Stimulated activated CD4-positive, alpha-beta T cell treated with anti-CD3 and anti-CD28 coated beads, Interleukin-1b, Interleukin-23, amount 100 ng/mL, for 24 hours (primary cell): Measurements from ENCODE around the gene SNX30.

ENCODE experiments used
- DNase-seq, 4 experiments: peaks; one replicate each; pipeline ENCODE4 v3.0.0-alpha.2; 2020; ENCODE audit warnings: low read depth in 4 of 4, low spot score in 1 of 4

SNX30 gene

DNA sequence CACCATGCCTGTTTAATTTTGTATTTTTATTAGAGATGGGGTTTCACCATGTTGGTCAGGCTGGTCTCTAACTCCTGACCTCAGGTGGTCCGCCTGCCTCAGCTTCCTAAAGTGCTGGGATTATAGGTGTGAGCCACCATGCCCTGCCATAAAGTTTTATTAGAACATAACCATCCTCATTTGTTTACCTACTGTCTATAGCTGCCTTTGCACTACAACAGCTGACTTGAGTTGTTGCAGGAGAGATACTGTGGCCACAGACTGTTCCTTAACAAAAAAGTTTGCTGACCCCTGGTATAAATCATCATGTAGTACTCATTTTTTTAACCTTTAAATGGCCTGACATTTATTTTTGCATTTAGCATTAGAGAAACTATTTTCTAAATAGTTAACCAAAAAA is 31.7 kb downstream of the SNX30 start:
- DNase-seq: no peak

DNA sequence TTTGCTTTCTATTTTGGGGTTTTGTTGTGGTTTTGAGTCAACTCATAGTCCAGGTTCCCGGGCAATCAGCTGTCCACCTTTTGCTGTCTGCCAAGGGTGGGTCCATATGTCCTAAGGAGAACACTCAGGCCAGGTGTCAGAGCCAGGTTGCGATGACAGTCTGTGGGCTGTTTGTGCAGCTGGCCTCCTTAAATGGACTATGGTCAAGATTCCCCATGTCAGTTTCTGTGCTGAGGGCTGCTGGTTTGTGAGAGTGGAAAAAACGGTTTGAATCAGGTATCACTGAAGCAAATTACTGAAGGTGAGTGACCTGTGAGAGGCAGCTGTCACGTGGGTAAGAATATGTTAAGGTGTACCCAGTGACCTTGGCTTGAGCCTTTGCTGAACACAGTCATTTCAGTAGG is 33.0 kb downstream of the SNX30 start:
- no peak for DNase-seq

DNA sequence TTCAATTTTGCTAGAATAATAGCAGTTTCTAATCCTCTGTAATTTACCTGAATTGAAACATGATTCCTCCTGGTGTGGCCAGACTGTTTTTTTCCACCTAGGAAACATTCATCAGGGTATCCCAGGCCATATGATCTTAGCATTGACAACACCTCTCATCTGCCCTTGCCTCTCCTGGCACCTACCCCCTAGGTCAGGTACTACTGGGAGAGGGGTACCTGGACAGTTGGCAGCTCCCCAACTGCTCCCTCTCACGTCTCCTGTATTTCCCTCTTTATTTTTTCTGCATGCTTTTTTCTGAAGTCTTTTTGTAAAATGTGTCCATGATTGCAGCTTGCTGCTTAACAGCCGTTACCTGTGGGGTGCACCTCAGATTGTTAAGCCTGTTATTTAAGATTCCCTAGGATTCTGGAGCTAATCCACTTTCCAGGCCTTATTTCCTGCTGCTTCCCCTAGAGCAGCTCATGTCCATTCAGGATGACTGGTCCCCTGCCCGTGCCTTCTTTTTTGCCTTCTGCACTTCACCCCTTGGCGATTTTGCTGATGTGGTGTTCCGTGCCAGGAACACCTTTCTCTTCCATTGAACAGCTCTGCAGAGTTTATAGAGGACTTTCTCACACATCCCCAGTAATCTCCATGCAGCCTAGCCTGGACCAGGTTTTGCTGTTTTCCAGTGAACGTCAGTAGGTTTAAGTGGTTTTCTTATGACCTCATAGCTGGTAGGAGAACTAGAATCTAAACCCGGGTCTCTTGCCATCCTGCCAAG is 33.6 kb downstream of the SNX30 start:
- DNase-seq: no peak

DNA sequence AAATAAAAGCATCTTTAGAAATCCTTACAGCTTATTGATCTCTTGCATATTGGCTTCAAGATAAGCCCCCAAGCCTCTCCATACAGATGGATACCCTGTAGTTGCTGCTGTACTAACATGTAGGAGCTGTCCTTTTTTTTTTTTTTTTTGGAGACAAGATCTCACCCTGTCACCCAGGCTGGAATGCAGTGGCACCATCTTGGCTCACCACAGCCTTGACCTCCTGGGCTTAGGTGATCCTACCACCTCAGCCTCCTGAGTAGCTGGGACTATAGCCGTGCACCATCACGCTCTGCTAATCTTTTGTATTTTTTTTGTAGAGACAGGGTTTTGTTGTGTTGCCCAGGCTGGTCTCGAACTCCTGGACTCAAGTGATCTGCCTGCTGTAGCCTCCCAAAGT is 35.4 kb downstream of the SNX30 start:
- DNase-seq: no peak

DNA sequence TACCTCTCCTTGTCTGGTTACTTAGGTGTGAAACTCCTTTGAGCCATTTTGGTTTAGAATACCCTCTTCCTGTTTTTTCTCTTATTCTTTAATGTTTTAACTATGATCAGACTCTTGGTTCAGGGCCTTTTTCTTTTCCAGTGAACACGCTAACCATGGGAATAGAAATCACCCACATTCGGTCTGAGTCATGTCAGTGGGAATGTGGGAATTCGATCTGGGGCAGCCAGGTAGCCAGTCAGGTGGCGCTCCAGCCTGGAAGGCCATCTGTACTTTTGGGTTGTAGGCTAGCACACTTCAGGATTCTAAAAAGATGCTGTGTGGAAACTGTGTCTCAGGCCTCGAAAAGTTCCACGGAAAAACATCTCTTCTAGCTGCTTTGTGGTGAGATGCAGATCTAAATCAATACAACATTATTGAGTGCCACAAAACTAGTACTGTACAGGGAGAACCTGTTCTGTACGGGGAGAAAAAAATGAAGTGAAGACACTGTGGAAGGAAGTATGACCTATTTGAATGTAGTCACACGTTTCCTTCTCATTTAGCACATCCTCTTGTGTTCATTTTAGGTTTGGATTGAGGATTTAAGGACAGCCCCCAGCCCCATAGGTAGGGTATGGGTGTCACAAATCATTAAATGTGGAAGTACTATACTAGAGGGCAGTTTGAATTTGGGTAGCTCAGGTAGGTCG is 36.4 kb downstream of the SNX30 start:
- DNase-seq: no peak

DNA sequence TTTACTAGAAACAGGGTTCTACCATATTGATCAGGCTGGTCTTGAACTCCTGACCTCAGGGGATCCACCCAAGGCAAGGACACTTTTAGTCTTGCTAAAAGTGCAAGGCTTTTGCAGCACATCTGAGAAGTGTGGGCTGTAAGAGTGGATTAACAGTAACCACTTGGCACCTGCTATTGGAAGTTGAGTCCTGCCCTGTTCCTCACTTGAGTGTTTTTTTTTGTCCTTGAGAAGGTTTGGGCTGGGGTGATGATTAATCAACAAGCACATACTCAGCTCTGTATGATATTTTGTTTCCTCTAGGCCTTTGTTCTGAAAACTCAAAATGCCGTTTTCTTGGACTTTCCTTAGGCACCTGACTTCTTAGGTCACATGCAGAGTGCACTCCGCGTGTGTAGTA is 37.4 kb downstream of the SNX30 start:
- DNase-seq: no peak

DNA sequence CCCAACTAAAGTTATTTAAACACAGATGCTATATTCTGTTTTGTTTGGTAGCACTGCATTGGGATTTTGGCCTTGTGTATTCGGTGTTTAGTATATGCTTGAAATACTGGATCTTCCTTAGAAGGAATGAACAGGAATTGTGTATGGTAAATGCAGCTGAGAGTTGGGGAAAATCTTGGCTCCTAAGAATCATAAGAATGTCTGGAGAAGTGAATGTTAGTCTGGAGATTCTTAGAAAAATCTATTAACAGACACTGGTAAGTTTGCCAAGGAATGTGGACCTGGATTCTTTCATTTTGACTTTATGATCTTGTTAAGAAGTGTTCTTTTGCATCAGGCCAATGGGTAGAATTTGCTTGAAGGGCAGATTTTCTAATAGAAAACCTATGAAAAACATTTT is 38.9 kb downstream of the SNX30 start:
- no peak for DNase-seq

DNA sequence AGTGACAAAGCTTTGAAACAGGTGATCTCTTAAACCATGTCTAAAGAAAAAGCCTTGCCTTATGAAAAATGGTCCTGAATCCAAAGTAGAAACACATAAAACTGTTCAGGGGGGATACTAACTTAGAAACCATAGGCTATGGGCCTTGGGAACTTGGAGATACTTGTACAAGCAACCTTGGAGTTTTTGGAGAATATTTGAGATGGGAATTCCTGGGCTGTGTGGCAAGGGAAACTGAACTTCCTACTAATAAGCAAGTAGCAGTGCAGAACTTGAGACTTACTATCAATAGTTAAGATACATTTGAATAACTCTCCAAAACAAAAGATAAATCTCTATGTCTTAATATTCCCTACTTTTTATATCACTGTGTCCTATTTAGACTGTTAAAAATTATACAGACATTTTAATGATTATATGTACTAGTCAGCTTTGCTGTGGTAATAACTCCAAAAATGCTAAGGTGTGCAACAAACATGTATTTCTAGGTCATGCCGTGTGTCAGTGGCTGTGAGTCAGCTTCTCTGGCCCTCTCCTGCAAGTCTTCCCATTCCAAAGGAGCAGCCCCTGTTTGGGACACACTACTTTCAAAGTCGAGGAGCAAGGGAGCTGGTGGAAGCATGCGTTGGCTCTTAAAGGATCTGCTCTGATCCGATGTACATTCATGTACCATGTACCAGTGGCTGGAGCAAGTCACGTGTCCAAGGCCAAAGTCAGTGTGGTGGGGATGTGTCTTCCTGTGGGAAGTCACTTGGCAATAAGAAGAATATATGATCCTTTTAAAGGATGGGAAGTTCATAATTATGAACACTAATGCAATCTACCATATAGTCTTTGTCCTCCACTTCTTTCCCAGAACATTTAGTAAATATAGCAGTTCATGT is 39.6 kb downstream of the SNX30 start:
- DNase-seq: no peak

DNA sequence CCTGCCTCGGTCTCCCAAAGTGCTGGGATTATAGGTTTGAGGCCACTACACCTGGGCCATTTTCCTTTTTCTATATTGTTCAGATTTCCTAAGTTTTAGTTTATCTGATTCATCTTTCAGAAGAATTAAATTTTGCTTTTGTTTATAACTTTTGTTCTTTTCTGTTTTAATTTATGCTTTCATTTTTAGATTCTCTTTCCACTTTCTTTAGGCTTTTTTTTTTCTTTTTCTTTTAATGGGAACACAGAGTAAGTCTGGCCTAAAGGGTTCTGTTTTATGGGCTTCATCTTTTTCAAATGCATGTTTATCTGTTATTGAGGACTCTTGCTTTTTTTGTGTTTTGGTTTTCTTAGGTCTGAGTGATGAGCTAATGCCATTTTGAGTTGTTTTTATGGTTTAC is 42.1 kb downstream of the SNX30 start:
- DNase-seq: no peak

DNA sequence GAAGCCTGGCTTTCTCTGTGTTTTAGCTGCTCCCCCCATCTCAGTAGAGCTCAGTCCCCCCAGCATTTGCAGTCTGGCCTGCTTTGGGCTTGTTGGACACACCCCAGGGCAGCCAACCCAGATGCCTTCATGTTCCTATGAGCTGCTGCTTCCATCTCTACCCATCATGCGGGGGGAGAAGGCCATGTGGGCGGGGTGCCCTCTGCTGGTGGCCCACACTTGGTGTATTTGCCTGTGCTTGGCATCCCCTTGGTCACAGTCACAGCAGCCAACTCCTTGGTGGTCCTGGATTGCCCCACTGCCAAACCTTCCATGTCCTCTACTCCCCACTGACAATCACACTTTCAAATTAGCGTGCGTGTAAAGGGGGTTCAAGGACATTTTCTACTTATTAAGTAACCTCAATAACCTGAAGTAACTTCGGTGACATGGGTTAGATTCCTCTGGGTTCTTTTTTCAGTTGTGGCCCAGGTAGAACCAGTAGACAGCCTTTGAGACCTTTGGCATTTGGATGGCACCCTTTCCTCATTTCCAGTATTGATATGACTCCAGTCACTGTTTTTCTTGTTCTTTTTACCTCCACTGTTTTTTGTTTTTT is 42.8 kb downstream of the SNX30 start:
- peak; percentile 55 to 72 (median 68) for DNase-seq

DNA sequence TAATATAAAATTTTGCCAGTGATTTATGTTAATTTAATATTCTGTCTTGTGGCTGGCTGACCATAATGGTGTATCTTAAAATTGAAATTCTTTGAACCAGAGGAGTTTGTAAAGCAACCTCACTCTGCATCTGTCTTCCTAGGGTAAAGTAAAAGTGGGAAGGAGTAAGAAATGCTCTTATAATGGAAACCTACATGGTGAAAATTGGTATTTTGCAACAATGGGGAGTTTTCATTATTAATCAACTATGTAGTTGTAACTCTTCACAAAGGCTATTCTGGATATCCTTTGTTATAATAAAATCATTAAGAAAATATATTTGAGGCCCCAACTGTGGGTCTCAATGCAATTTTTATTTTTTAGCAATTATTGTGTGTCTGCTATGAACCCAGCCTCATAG is 44.2 kb downstream of the SNX30 start:
- DNase-seq: no peak

DNA sequence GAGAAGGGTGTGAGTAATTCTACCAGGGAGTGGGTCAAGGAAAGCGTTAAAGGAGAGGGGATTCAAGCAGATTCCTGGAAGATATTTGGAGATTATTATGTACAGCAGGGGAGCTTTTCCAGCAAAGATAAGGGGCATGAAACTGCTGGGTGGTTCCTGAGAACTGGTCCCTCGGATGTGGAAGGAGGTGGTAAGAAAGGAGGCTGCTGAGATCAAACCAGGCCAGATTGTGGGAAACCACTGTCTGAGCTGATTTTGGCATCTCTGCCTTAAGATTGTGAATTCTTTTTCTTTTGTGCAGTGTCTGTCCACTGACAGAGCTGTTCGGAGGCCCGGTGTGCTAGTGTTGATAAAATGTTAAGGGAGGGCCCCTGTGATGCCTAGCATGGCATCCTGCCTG is 45.4 kb downstream of the SNX30 start:
- DNase-seq: no peak

DNA sequence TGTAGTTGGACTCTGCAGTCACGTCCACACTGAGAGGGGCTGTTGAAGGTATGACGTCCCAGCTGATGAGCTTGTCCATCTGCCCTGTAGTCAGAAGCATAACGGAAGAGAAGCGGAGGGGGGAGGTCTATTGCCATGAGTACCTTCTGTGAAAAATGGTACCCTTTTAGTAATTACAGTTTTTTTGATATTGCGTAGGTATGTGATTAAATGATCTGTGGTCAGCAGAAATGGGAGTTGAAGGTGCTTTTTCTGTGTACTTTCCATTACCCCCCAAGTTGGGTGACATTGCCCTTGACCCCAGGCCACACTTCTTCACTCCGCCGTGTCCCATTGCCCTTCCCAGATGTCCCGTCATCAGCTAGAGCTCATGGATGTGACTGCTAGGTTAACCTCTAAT is 45.9 kb downstream of the SNX30 start:
- DNase-seq: no peak

DNA sequence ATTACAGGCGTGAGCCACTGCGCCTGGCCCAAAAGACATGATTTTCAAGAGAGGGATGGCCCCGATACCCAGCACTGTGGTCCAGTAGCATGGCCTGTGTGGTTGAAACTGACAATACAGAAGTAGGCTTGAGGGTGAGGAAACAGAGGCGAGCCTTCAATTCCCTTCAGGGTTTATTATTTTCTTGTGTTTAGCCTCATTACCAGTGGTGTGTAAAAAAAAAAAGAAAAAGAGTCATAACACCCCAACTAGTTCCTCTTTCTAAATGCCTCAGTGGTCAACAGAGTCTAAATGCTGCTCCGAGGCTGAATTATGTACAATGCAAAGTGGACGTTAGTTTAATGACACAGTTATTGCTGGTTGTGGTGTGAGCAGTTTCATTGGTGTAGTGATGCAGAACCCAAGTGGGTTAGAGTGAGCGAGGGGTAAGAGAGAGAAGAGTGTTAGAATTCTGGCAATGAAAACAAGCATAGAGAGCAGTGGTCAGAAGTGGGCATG is 58.8 kb downstream of the SNX30 start:
- no peak for DNase-seq

DNA sequence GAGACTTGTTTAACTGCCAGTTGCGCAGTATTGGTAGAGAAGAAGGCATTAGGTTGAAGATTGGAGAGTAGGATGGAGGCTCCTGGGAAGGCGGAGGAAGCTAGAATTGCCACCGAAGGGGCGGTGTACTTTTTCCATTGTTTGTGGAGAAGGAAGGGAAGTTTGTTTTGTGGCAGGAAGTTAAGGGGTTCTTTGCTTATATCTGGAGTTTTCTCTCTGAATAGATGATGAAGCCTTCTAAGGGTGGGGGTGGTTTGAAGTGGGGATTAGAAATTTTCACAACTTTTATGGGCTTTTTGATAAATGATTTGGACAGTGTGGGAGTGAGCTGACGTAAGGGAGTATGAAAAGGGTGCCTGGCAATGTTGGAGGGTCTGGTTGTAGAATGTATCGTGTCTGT is 59.3 kb downstream of the SNX30 start:
- no peak for DNase-seq

DNA sequence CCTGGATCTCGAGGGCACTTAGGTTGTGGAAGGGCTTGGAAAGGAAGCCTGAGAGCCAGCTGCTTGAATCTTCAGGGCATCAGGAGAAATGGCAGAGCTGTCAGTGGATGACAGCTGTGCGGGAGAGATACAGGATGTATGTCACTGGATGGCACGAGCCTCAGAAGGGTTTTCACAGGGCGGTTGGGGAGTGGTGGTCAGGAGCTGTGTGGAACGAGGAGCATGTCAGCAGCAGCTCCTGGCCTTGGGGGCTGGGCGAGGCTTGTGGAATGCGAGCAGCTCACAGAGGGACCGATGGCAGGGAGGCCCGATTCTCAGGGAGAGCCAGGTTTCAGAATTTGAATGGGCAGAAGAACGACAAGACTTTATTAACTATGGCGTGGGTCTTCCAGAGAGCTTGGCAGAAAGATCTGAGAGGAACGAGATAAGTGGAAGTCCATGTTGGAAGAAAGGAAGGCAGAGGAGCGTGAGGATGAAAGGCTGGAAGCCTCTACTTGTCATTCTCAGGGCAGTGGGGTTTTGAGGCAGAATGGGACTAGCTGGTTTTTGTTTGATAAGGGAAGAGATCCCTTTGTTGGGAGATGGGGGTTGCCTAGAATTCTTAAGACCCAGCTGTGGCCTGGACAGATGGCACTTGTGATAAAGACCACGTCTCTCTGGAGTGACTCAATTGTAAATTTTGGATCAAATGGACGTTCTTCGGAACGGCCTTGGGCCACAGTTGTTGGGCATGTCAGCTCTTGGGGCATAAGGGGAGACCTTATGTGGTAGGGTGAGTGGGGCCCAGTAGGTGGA is 60.3 kb downstream of the SNX30 start:
- DNase-seq: no peak

DNA sequence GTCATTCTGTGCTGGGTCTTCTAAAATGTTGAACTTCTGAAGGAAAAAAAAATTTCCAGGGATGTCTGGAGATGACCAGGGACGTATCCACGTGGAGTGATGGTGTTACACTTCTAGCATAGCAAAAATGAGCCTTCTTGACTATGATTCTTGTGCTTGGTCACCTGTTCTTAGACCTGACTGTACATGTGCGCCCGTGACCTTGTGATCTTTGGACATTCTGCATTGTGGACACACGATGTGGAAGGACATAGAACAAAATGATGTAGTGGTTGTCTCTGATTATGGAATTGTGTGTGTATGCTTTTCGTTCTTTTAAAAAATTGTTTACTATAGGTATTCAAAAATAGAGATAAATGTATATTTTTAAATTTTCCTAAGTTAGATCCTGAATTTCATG is 61.0 kb downstream of the SNX30 start:
- no peak for DNase-seq

DNA sequence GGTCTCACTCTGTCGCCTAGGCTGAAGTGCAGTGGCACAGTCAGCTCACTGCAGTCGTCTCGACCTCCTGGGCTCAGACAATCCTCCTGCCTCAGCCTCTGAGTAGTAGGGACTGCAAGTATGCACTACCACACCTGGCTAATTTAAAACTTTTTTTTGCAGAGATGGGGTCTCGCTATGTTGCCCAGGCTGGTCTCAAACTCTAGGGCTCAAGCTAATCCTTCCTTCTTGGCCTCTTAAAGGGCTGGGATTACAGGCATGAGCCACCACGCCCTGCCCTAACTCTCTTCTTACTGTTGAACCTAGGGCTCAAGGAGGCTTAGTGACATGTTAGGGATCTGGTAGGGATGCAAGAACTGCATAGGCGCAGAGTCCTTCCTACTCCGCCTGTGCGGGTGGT is 65.3 kb downstream of the SNX30 start:
- no peak for DNase-seq

DNA sequence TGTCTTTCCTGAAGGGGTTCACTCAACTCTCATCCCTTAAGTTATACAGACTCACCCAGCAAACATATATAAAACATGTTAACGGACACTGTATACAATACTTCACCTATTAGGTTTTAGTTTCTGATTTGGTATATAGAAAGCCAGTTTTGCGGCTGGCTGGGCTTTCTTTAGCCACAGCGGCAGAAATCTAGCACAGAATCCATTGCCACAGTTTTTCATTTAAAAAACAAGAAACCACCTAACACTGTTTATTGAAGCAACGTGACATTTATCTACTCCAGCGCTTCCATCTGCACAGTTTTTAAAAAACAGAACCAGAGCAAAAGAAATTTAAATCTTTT is 67.3 kb downstream of the SNX30 start:
- DNase-seq: no peak

DNA sequence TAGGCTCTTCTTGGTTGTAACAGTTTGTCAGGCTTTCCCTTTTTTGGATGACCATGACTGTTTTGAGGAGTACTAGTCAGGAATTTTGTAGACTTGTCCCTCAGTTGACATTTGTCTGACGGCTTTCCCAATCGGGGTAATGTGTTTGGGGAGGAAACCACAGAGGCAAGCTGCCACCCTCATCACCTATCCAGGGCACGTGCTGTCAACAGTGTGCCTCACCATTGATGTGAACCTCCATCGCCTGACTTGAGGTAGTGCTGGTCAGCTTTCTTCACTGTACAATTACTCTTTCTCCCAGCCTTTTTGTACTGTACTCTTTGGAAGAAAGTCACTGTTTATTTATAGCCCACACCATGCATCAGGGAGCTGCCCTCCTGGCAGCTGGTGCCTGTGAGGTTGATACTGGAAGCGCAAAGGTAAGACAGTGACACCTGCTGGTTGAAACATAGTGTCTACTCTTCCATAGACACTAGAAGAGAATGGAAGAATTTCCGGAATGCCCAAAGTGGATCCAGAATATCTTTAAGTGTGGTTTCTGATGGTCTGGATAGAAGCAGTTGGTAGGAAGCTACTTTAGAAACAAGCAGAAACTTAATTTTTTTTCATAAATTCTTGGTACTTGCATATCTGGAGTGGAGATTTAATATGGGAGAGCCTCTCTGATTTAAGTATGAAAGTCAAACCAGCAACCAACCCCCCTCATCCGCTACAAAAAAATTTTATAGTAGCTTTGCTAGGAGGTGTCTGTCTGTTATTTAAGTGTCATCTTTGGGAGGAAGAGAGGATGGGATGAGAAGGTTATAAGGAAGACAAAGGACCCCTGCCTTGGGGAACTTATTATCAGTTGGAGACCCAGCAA is 69.3 kb downstream of the SNX30 start:
- no peak for DNase-seq
